Liver (tissue), 9 donors: Measurements from ENCODE around the gene CCDC102B. TPM values are rescaled to one million over a fixed set of nuclear protein-coding genes. Genes with fewer than 3 reads are reported as not detected.

Experiments
- DNase-seq: peaks from one replicate; pipeline ENCODE4 v3.0.0-alpha.2; 2017; ENCODE audit warnings: low spot score
- H3K27ac ChIP-seq, 2 donors: one replicate each; pipeline ENCODE4 v1.7.0; 2013; ENCODE audit warnings: inconsistent platforms in 2 of 2, low read length in 2 of 2, control low read depth in 1 of 2, low read depth in 1 of 2, mild to moderate bottlenecking in 1 of 2
- H3K27me3 ChIP-seq, 4 donors: one replicate each; pipeline versions ENCODE4 v1.6.1 to v1.7.0; 2013; ENCODE audit warnings: low read length in 3 of 4, inconsistent platforms in 1 of 4, mild to moderate bottlenecking in 1 of 4, moderate library complexity in 1 of 4; ENCODE audit not compliant: control insufficient read depth in 4 of 4, insufficient read depth in 4 of 4
- H3K36me3 ChIP-seq, 4 donors: one replicate each; pipeline versions ENCODE4 v1.6.1 to v1.7.0; 2013; ENCODE audit warnings: low read length in 3 of 4, mild to moderate bottlenecking in 3 of 4, low read depth in 1 of 4, moderate library complexity in 1 of 4; ENCODE audit not compliant: control insufficient read depth in 4 of 4, insufficient read depth in 3 of 4
- H3K4me1 ChIP-seq, 4 donors: one replicate each; pipeline versions ENCODE4 v1.6.1 to v1.7.0; 2013; ENCODE audit warnings: low read length in 3 of 4, mild to moderate bottlenecking in 3 of 4, moderate library complexity in 1 of 4; ENCODE audit not compliant: control insufficient read depth in 4 of 4, insufficient read depth in 4 of 4
- H3K4me3 ChIP-seq, 3 donors: one replicate each; pipeline versions ENCODE4 v1.6.1 to v1.7.0; 2013; ENCODE audit warnings: low read length in 3 of 3, control low read depth in 1 of 3, low read depth in 1 of 3, mild to moderate bottlenecking in 1 of 3
- H3K9ac ChIP-seq, 2 donors: one replicate each; pipeline ENCODE4 v1.7.0; 2013; ENCODE audit warnings: low read length in 2 of 2, mild to moderate bottlenecking in 2 of 2, moderate library complexity in 2 of 2, control low read depth in 1 of 2, low read depth in 1 of 2
- H3K9me3 ChIP-seq, 4 donors: one replicate each; pipeline versions ENCODE4 v1.6.1 to v1.7.0; 2013; ENCODE audit warnings: low read length in 3 of 4; ENCODE audit not compliant: control insufficient read depth in 4 of 4
- EGR1 ChIP-seq, 2 donors: IDR thresholded peaks; 2 replicates each; pipeline ENCODE4 v1.6.1; 2016 to 2018; ENCODE audit warnings: antibody characterized with exemption in 2 of 2, low read depth in 2 of 2
- FOXA1 ChIP-seq: IDR thresholded peaks from 2 replicates; pipeline ENCODE4 v1.6.1; 2016; ENCODE audit warnings: antibody characterized with exemption
- FOXA2 ChIP-seq: IDR thresholded peaks from 2 replicates; pipeline ENCODE4 v1.6.1; 2016; ENCODE audit warnings: antibody characterized with exemption
- GABPA ChIP-seq, 2 donors: IDR thresholded peaks in 1 of 2; conservative IDR thresholded peaks in 1 of 2; 2 replicates each; pipeline ENCODE4 v1.6.1; 2016; ENCODE audit warnings: antibody characterized with exemption in 2 of 2, mild to moderate bottlenecking in 1 of 2, moderate library complexity in 1 of 2
- HNF4A ChIP-seq, 2 donors: conservative IDR thresholded peaks; 2 replicates each; pipeline ENCODE4 v1.6.1; 2016; ENCODE audit warnings: antibody characterized with exemption in 2 of 2, mild to moderate bottlenecking in 2 of 2
- HNF4G ChIP-seq: IDR thresholded peaks from 2 replicates; pipeline ENCODE4 v1.6.1; 2016; ENCODE audit warnings: antibody characterized with exemption
- JUND ChIP-seq, 2 donors: IDR thresholded peaks; 2 replicates each; pipeline ENCODE4 v1.6.1; 2016; ENCODE audit warnings: antibody characterized with exemption in 2 of 2
- MAX ChIP-seq: IDR thresholded peaks from 2 replicates; pipeline ENCODE4 v1.6.1; 2016; ENCODE audit warnings: antibody characterized with exemption
- NR2F2 ChIP-seq: IDR thresholded peaks from 2 replicates; pipeline ENCODE4 v1.6.1; 2016; ENCODE audit warnings: antibody characterized with exemption
- RAD21 ChIP-seq, 2 donors: IDR thresholded peaks; 2 replicates each; pipeline ENCODE4 v1.6.1; 2016; ENCODE audit warnings: antibody characterized with exemption in 2 of 2, mild to moderate bottlenecking in 2 of 2
- RXRA ChIP-seq, 2 donors: IDR thresholded peaks; 2 replicates each; pipeline ENCODE4 v1.6.1; 2017 to 2018; ENCODE audit warnings: antibody characterized with exemption in 2 of 2, mild to moderate bottlenecking in 1 of 2
- SP1 ChIP-seq: IDR thresholded peaks from 2 replicates; pipeline ENCODE4 v1.6.1; 2018; ENCODE audit warnings: antibody characterized with exemption, mild to moderate bottlenecking
- TAF1 ChIP-seq: conservative IDR thresholded peaks from 2 replicates; pipeline ENCODE4 v1.6.1; 2016; ENCODE audit warnings: antibody characterized with exemption, mild to moderate bottlenecking
- YY1 ChIP-seq: IDR thresholded peaks from 2 replicates; pipeline ENCODE4 v1.6.1; 2016; ENCODE audit warnings: antibody characterized with exemption, mild to moderate bottlenecking
- ZBTB33 ChIP-seq: IDR thresholded peaks from 2 replicates; pipeline ENCODE4 v1.6.1; 2016; ENCODE audit warnings: antibody characterized with exemption
- WGBS: extraction: QIAGEN DNeasy Blood & Tissue Kit; methylation state at CpG from one replicate; pipeline ENCODE4 v1.1.7; 2013; 5-methylcytosine and 5-hydroxymethylcytosine counted together
- polyA plus RNA-seq, 2 donors: library from polyadenylated mRNA; stranded (reverse) in 1 of 2; unstranded in 1 of 2; fragments of 200-250 nt in 1 of 2; fragments of >200 nt in 1 of 2; fragmentation: Nextera tagmentation in 1 of 2; extraction: Ambion mirVana in 1 of 2; gene quantifications; one replicate each; pipeline versions ENCODE4 v1.2.1 to v1.2.3, GENCODE V29; 2013 to 2015
- total RNA-seq, 2 donors: library from RNA; depleted of rRNA; stranded (reverse); fragments of >200 nt; gene quantifications; one replicate each; pipeline ENCODE4 v1.2.3, GENCODE V29; 2014
- TF ChIP-seq, protein P1 (sequence below): IDR thresholded peaks from 2 replicates; pipeline ENCODE4 v1.6.1; 2016; ENCODE audit warnings: antibody characterized with exemption
- donor health status: healthy.
- donor health status: healthy.
- donor health status: healthy.
- donor health status: healthy.
- donor health status: healthy.

The CCDC102B gene
- total and polyA plus RNA-seq, 4 donors, result 0.54 to 4.5 (median 1.4) TPM

GRCh38 chr18:68830256-68831045 lies 32.6 kb downstream of the CCDC102B start:
- WGBS, result 85% methylated on average over 2 of the region's 2 CpGs
- no peak for DNase-seq
- Histone ChIP-seq H3K4me3 (no peak overlapping the region), H3K27me3 (no peaks in the 10 kb centered on the region), H3K27ac (no peak overlapping the region), H3K36me3 (no peaks in the 10 kb centered on the region), H3K9me3 (no peaks in the 10 kb centered on the region), H3K9ac (no peak overlapping the region), H3K4me1 (no peaks in the 10 kb centered on the region)
- TF ChIP-seq MAX (no peak), HNF4A (conservative IDR thresholded peaks at IDR 0.05) (no peak), GABPA (IDR thresholded peaks at IDR 0.05 in 1 of 2, conservative IDR thresholded peaks at IDR 0.05 in 1 of 2) (no peak), EGR1 (IDR thresholded peaks at IDR 0.05; ENCODE audit: low read depth in 2 of 2) (no peak), FOXA1 (no peak), RXRA (IDR thresholded peaks at IDR 0.05) (no peak), SP1 (no peak), FOXA2 (no peak), YY1 (no peak), ZBTB33 (no peak), RAD21 (IDR thresholded peaks at IDR 0.05) (no peak), NR2F2 (no peak), TAF1 (no peak)
- TF ChIP-seq, protein P1, sequence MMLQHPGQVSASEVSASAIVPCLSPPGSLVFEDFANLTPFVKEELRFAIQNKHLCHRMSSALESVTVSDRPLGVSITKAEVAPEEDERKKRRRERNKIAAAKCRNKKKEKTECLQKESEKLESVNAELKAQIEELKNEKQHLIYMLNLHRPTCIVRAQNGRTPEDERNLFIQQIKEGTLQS, result no peak

GRCh38 chr18:68833756-68834155 lies 35.9 kb downstream of the CCDC102B start:
- Histone ChIP-seq H3K27me3 (no peaks in the 10 kb centered on the region), H3K9me3 (no peaks in the 10 kb centered on the region), H3K27ac (no peak overlapping the region), H3K4me1 (no peaks in the 10 kb centered on the region), H3K36me3 (no peaks in the 10 kb centered on the region), H3K4me3 (no peak overlapping the region), H3K9ac (no peak overlapping the region)
- WGBS, result 66% methylated on average over 5 of the region's 5 CpGs
- no peak for TF ChIP-seq JUND (IDR thresholded peaks at IDR 0.05)
- no peak for TF ChIP-seq MAX
- no peak for TF ChIP-seq HNF4G
- no peak for TF ChIP-seq GABPA (IDR thresholded peaks at IDR 0.05 in 1 of 2, conservative IDR thresholded peaks at IDR 0.05 in 1 of 2)
- no peak for TF ChIP-seq SP1
- no peak for TF ChIP-seq FOXA2
- no peak for TF ChIP-seq FOXA1
- TF ChIP-seq, protein P1, result no peak
- no peak for TF ChIP-seq NR2F2
- DNase-seq, result no peak
